ENCODE results near the gene ZFYVE9.

GRCh38 chr1:52348704-52349300 is 206.9 kb downstream of the ZFYVE9 start:
- TF ChIP-seq GATA2 (IDR thresholded peaks at IDR 0.05; ENCODE audit: low read depth, low read length) (no peak), GATA3 (IDR thresholded peaks at IDR 0.05; ENCODE audit: low read depth, low read length) (no peak)

All from SH-SY5Y (cell line).